ENCODE data around the gene WDR83. TPM values are rescaled to one million over a fixed set of nuclear protein-coding genes. Genes with fewer than 3 reads are reported as not detected.
A peak's percentile ranks its signal among the peaks of the same experiment; 100 is the strongest.

Gene WDR83
- total RNA-seq, 1 donor from 2014 or later, result 11.0 TPM

- peak; percentile 92 for DNase-seq (ENCODE audit: low spot score)
- TF ChIP-seq CTCF (IDR thresholded peaks at IDR 0.05) (no peak), EZH2phosphoT487 (IDR thresholded peaks at IDR 0.05) (no peak), EZH2 (IDR thresholded peaks at IDR 0.05) (no peak)
- Histone ChIP-seq H3K79me2 (ENCODE audit: low read depth) (peaks cover 53% of the 10 kb centered on the region), H3K4me2 (peak within 1 kb of the TSS; percentile 94), H2AFZ (replicated peaks) (peak within 1 kb of the TSS; percentile 75), H3K9ac (peak within 1 kb of the TSS; percentile 71), H3K4me3 (peak within 1 kb of the TSS; percentile 66), H3K9me3 (ENCODE audit: low read depth) (no peaks in the 10 kb centered on the region), H3K4me1 (peaks cover 6% of the 10 kb centered on the region), H4K20me1 (ENCODE audit: low read depth) (peaks cover 22% of the 10 kb centered on the region), H3K27me3 (no peaks in the 10 kb centered on the region), H3K27ac (peak within 1 kb of the TSS; percentile 70), H3K36me3 (no peaks in the 10 kb centered on the region), H3F3A (ENCODE audit: low read depth) (peaks cover 43% of the 10 kb centered on the region)
- peaks cover 11% of the 10 kb centered on the region for H3K27me3 Mint-ChIP-seq (ENCODE audit: insufficient read depth, low read depth)
- H3K36me3 Mint-ChIP-seq, result peaks cover 10% of the 10 kb centered on the region
- peaks cover 22% of the 10 kb centered on the region for H3K4me1 Mint-ChIP-seq
- no peaks in the 10 kb centered on the region for H3K9me3 Mint-ChIP-seq
- H3K4me3 Mint-ChIP-seq, result peak within 1 kb of the TSS; percentile 99
- H3K27ac Mint-ChIP-seq, result peak within 1 kb of the TSS; percentile 99
Measured at GRCh38 chr19:12723641-12724426, 57.2 kb downstream of the WDR83 start, which contains the start of gene TNPO2. Gene TNPO2, minus strand, starts transcription at chr19:12723932. Its CDS starts 2,955 bp downstream, at chr19:12720977.

Small RNA genes lying within 50 kb of the gene (small RNA-seq; reads per million reads assigned to genes)
- gene SNORD41, result 928 reads per million, percentile 99 among the genes with 10 or more reads in this experiment

Other genes starting within 250 kb of the WDR83 start
- 15.8 and 18.9 TPM in 2 replicates for gene ZNF443, start 225.8 kb upstream of the WDR83 start, total RNA-seq (ENCODE audit: low replicate concordance)
- 10.9 and 14.6 TPM in 2 replicates for gene ZNF709, start 182.0 kb upstream of the WDR83 start, total RNA-seq (ENCODE audit: low replicate concordance)
- 13.9 and 15.0 TPM in 2 replicates for gene ZNF564, start 115.3 kb upstream of the WDR83 start, total RNA-seq (ENCODE audit: low replicate concordance)
- gene ZNF490, start 56.0 kb upstream of the WDR83 start, total RNA-seq (ENCODE audit: low replicate concordance), result 6.8 and 16.7 TPM in 2 replicates
- 27.1 and 60.7 TPM in 2 replicates for gene ZNF791, start 55.9 kb upstream of the WDR83 start, total RNA-seq (ENCODE audit: low replicate concordance)
- gene MAN2B1, start 65 bp upstream of the WDR83 start, total RNA-seq (ENCODE audit: low replicate concordance), result 35.8 and 73.6 TPM in 2 replicates
- 78.3 and 108 TPM in 2 replicates for gene DHPS, start 15.1 kb downstream of the WDR83 start, total RNA-seq (ENCODE audit: low replicate concordance)
- gene GNG14, start 21.2 kb downstream of the WDR83 start, total RNA-seq (ENCODE audit: low replicate concordance), result not detected in 2 replicates
- 4.0 and 21.4 TPM in 2 replicates for gene FBXW9, start 29.8 kb downstream of the WDR83 start, total RNA-seq (ENCODE audit: low replicate concordance)
- gene TNPO2, start 57.1 kb downstream of the WDR83 start, total RNA-seq (ENCODE audit: low replicate concordance), result 58.1 and 87.4 TPM in 2 replicates
- 105 and 194 TPM in 2 replicates for gene TRIR, start 67.9 kb downstream of the WDR83 start, total RNA-seq (ENCODE audit: low replicate concordance)
- gene GET3, start 70.7 kb downstream of the WDR83 start, total RNA-seq (ENCODE audit: low replicate concordance), result 62.9 and 99.6 TPM in 2 replicates
- gene BEST2, start 85.0 kb downstream of the WDR83 start, total RNA-seq (ENCODE audit: low replicate concordance), result not detected in 2 replicates
- 14.3 and 25.1 TPM in 2 replicates for gene HOOK2, start 108.7 kb downstream of the WDR83 start, total RNA-seq (ENCODE audit: low replicate concordance)
- gene JUNB, start 124.7 kb downstream of the WDR83 start, total RNA-seq (ENCODE audit: low replicate concordance), result 1.5 and 12.6 TPM in 2 replicates
- gene PRDX2, start 135.0 kb downstream of the WDR83 start, total RNA-seq (ENCODE audit: low replicate concordance), result 463 and 727 TPM in 2 replicates
- gene THSD8, start 135.3 kb downstream of the WDR83 start, total RNA-seq (ENCODE audit: low replicate concordance), result not detected in 2 replicates
- gene RNASEH2A, start 139.8 kb downstream of the WDR83 start, total RNA-seq (ENCODE audit: low replicate concordance), result 60.3 and 61.3 TPM in 2 replicates
- gene RTBDN, start 167.8 kb downstream of the WDR83 start, total RNA-seq (ENCODE audit: low replicate concordance), result 0.19 TPM in 1 of 2 replicates, not detected in the other
- 8.3 and 13.3 TPM in 2 replicates for gene MAST1, start 171.7 kb downstream of the WDR83 start, total RNA-seq (ENCODE audit: low replicate concordance)
- gene DNASE2, start 214.6 kb downstream of the WDR83 start, total RNA-seq (ENCODE audit: low replicate concordance), result 8.7 and 16.5 TPM in 2 replicates
- gene KLF1, start 220.4 kb downstream of the WDR83 start, total RNA-seq (ENCODE audit: low replicate concordance), result 0.43 and 0.64 TPM in 2 replicates
- gene GCDH, start 224.4 kb downstream of the WDR83 start, total RNA-seq (ENCODE audit: low replicate concordance), result 39.5 and 75.0 TPM in 2 replicates